Gastroesophageal sphincter (tissue), 4 donors: ENCODE results near the gene RNF152. TPM values are rescaled to one million over a fixed set of nuclear protein-coding genes. Genes with fewer than 3 reads are reported as not detected.

Experiments used
- ATAC-seq: fragments of 150-250 bp; one replicate; pipeline ENCODE4 v1.9.1; 2016; ENCODE audit warnings: mild to moderate bottlenecking, moderate library complexity
- H3K27ac ChIP-seq, 4 donors: fragments of 200-600 bp; sonication (generic) in 3 of 4; 1 replicate in 3 of 4; 2 replicates in 1 of 4; pipeline ENCODE4 v1.5.1; 2016 to 2019
- H3K27me3 ChIP-seq: fragments of 200-600 bp; sonication (generic); one replicate; pipeline ENCODE4 v1.5.1; 2019
- H3K36me3 ChIP-seq, 2 donors: fragments of 200-600 bp; sonication (generic); one replicate each; pipeline ENCODE4 v1.5.1; 2019; ENCODE audit warnings: control low read depth in 1 of 2
- H3K4me1 ChIP-seq, 3 donors: fragments of 200-600 bp; sonication (generic); 1 replicate in 2 of 3; 2 replicates in 1 of 3; pipeline ENCODE4 v1.5.1; 2016 to 2019; ENCODE audit warnings: control low read depth in 2 of 3
- H3K4me3 ChIP-seq, 2 donors: fragments of 200-600 bp; sonication (generic); one replicate each; pipeline ENCODE4 v1.5.1; 2019; ENCODE audit warnings: mild to moderate bottlenecking in 1 of 2, moderate library complexity in 1 of 2
- H3K9me3 ChIP-seq, 3 donors: fragments of 200-600 bp; sonication (generic); one replicate each; pipeline ENCODE4 v1.5.1; 2017 to 2019; ENCODE audit warnings: control low read depth in 2 of 3
- EP300 ChIP-seq: sonication (generic); formaldehyde crosslinking; IDR thresholded peaks from one replicate; pipeline ENCODE4 v1.6.1; 2017; ENCODE audit warnings: antibody characterized with exemption, mild to moderate bottlenecking
- POLR2A ChIP-seq, 2 donors: fragments of 450-650 bp; IDR thresholded peaks; one replicate each; pipeline ENCODE4 v1.6.1; 2017; ENCODE audit warnings: antibody characterized with exemption in 2 of 2, mild to moderate bottlenecking in 2 of 2, moderate library complexity in 1 of 2
- POLR2AphosphoS5 ChIP-seq: sonication (generic); formaldehyde crosslinking; IDR thresholded peaks from one replicate; pipeline ENCODE4 v1.6.1; 2017; ENCODE audit warnings: antibody characterized with exemption
- WGBS, 2 donors: methylation state at CpG; one replicate each; pipeline ENCODE4 v1.1.5; 2018; ENCODE audit warnings: low coverage in 1 of 2; 5-methylcytosine and 5-hydroxymethylcytosine counted together
- total RNA-seq, 4 donors: library from RNA; depleted of rRNA; stranded (reverse); fragments of >200 nt; gene quantifications; one replicate each; pipeline ENCODE4 v1.1.0, GENCODE V29; 2016
- TF ChIP-seq, protein P1 (sequence below), 4 experiments: fragments of 200-600 bp in 2 of 4; fragments of 450-650 bp in 2 of 4; sonication (generic) in 1 of 4; IDR thresholded peaks; one replicate each; pipeline ENCODE4 v1.5.1; 2017 to 2019; ENCODE audit warnings: antibody characterized with exemption in 4 of 4, mild to moderate bottlenecking in 2 of 4, moderate library complexity in 2 of 4

Gene RNF152
- total RNA-seq, 4 donors from 2014 or later, result 9.0 to 11.2 (median 10.1) TPM

DNA sequence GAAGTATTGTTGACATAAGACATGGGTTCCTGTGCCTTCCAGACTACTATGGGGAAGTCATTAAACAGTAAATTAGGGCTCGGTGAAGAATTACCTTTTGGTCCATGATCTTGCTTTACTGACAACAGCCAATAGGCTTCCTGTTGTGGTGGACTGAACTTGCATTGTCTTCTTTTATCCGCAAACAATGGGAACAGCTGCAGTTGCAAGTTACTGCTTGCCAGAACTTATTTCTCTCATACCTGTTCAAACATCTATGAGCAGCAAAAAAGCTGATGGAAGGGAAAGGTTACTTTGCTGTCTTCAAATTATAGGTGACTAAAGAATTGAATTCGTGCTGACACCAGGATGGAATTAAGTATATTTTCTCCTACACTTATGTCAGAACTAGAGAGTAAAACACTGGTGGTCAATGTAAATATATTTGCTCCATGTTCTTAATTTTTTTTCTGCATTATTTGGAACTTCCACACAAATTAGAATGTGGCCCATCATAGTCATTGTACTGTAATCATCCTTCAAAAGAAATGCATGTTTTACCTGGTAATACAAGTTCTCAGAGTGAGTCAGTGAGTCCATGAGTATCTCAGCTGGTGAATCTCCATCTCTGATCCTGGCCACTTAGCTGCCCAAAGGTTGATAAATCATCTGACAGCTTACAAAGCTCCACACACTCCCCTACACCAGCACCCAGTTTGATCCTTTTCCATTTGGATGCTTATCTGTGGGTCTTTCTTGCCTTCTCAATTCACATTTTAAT is 37.3 kb upstream of the RNF152 start:
- Histone ChIP-seq H3K9me3 (peaks cover 0 to 8% (median 0%) of the 10 kb centered on the region in 3 donors), H3K36me3 (no peaks in the 10 kb centered on the region), H3K4me3 (no peak overlapping the region), H3K4me1 (no peaks in the 10 kb centered on the region), H3K27me3 (no peaks in the 10 kb centered on the region), H3K27ac (no peak overlapping the region)
- no peak for ATAC-seq
- TF ChIP-seq, protein P1, sequence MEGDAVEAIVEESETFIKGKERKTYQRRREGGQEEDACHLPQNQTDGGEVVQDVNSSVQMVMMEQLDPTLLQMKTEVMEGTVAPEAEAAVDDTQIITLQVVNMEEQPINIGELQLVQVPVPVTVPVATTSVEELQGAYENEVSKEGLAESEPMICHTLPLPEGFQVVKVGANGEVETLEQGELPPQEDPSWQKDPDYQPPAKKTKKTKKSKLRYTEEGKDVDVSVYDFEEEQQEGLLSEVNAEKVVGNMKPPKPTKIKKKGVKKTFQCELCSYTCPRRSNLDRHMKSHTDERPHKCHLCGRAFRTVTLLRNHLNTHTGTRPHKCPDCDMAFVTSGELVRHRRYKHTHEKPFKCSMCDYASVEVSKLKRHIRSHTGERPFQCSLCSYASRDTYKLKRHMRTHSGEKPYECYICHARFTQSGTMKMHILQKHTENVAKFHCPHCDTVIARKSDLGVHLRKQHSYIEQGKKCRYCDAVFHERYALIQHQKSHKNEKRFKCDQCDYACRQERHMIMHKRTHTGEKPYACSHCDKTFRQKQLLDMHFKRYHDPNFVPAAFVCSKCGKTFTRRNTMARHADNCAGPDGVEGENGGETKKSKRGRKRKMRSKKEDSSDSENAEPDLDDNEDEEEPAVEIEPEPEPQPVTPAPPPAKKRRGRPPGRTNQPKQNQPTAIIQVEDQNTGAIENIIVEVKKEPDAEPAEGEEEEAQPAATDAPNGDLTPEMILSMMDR (IDR thresholded peaks at IDR 0.05), result no peak
- no peak for TF ChIP-seq POLR2A (IDR thresholded peaks at IDR 0.05)
- TF ChIP-seq EP300, result no peak
- no peak for TF ChIP-seq POLR2AphosphoS5
- 64 to 70% methylated on average over 1 to 3 of the region's 3 CpGs for WGBS, 2 donors

DNA sequence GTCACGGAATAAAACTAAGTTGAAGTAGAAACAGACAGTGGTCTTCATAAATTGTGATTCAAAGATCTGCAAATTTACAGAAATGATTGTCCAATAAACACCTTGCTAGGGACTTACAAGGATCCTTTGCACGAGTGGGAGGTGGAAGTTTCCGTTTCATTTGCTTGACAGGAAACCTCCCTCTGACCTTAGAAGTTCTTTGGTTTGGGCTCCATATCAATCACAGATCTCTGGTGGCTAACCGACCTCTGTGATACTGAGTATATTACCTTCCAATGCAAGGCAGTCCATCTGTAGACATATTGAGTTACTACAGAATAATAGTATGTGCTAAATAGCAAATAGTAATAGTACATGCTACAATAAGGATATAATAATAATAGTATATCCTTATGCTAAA is 33.7 kb upstream of the RNF152 start:
- peaks cover 0 to 8% (median 0%) of the 10 kb centered on the region in 3 donors for H3K9me3 ChIP-seq
- H3K36me3 ChIP-seq, result no peaks in the 10 kb centered on the region
- no peak overlapping the region for H3K4me3 ChIP-seq
- 57 to 74% methylated on average over 4 of the region's 4 CpGs for WGBS, 2 donors
- H3K27me3 ChIP-seq, result no peaks in the 10 kb centered on the region
- ATAC-seq, result no peak
- no peaks in the 10 kb centered on the region for H3K4me1 ChIP-seq
- no peak for TF ChIP-seq POLR2AphosphoS5
- H3K27ac ChIP-seq, result no peak overlapping the region

DNA sequence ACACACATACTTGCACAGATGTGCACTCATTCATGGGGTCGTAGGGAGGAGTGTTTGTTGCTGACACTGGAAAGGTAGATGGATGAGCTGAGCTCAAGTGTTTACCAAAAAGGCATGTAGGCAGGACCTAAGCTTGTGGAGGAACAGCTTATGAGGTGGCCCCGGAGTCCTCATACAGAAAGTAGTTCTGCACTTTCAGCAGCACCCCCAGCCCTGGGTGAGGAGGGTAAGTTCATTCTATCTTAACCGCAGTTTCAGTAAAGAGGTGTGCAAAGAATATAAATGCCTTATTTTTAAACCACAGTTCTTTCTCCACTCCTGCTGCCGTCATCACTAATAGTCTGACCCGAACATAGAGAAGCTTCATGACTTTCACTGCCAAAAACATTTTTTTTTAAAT is 31.7 kb upstream of the RNF152 start:
- H3K4me3 ChIP-seq, result no peak overlapping the region
- no peak for TF ChIP-seq EP300
- no peak for TF ChIP-seq POLR2A (IDR thresholded peaks at IDR 0.05)
- no peaks in the 10 kb centered on the region for H3K4me1 ChIP-seq
- 38% methylated on average over 3 to 5 of the region's 5 CpGs for WGBS, 2 donors
- H3K27ac ChIP-seq, result no peak overlapping the region
- no peak for ATAC-seq
- peaks cover 0 to 8% (median 0%) of the 10 kb centered on the region in 3 donors for H3K9me3 ChIP-seq
- H3K27me3 ChIP-seq, result no peaks in the 10 kb centered on the region
- no peaks in the 10 kb centered on the region for H3K36me3 ChIP-seq

DNA sequence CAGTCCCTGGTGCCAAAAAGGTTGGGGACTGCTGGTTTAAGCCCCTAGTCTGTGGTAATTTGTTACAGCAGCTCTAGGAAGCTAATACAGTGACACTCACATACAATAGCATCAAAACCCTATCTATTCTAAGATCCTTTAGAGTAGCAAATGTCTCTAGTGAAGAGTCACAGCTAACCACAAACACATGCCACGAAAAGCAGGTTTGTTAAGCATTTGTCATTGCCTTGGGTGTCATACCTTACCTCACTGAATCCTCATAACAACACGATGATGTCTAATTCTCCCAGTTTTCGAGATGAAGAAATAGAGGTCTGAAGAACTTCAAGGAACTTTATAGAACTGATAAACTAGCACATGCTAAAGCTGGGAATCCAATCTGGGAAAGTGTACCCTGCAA is 29.6 kb upstream of the RNF152 start:
- Histone ChIP-seq H3K4me1 (no peaks in the 10 kb centered on the region), H3K27ac (no peak overlapping the region), H3K9me3 (peaks cover 0 to 4% (median 0%) of the 10 kb centered on the region in 3 donors), H3K36me3 (no peaks in the 10 kb centered on the region), H3K27me3 (no peaks in the 10 kb centered on the region), H3K4me3 (no peak overlapping the region)
- WGBS, 2 donors, result 61 to 100% methylated on average over 3 of the region's 3 CpGs
- ATAC-seq, result no peak
- TF ChIP-seq, protein P1 (IDR thresholded peaks at IDR 0.05), result no peak
- TF ChIP-seq POLR2A (IDR thresholded peaks at IDR 0.05) (no peak), EP300 (no peak), POLR2AphosphoS5 (no peak)

DNA sequence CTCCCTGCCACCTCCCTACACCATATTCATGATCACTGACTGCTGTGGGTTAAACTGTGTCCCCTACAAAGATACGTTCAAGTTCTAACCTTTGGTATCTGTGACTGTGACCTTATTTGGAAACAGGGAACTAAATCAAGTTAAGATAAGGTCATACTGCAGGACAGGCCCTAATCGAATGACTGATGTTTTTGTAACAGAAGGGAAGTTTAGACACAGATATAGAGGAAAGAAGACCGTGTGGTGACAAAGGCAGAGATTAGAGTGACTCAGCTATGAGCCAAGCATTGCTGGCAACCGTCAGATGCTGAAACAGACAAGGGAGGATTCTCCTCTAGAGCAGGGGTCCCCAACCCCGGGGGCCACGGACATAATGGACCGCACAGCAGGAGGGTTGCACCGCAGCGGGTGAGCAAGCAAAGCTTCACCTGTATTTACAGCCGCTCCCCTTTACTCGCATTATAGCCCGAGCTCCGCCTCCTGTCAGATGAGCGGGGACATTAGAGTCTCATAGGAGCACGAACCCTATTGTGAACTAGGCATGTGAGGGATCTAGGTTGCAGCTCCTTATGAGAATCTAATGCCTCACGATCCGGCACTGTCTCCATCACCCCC is 28.9 kb upstream of the RNF152 start:
- 63 to 70% methylated on average over 4 to 9 of the region's 17 CpGs for WGBS, 2 donors
- TF ChIP-seq, protein P1 (IDR thresholded peaks at IDR 0.05), result no peak
- TF ChIP-seq EP300, result no peak
- TF ChIP-seq POLR2A (IDR thresholded peaks at IDR 0.05), result no peak
- TF ChIP-seq POLR2AphosphoS5, result no peak
- Histone ChIP-seq H3K9me3 (no peaks in the 10 kb centered on the region), H3K4me1 (no peaks in the 10 kb centered on the region), H3K27me3 (no peaks in the 10 kb centered on the region), H3K27ac (no peak overlapping the region), H3K4me3 (no peak overlapping the region), H3K36me3 (no peaks in the 10 kb centered on the region)
- no peak for ATAC-seq

DNA sequence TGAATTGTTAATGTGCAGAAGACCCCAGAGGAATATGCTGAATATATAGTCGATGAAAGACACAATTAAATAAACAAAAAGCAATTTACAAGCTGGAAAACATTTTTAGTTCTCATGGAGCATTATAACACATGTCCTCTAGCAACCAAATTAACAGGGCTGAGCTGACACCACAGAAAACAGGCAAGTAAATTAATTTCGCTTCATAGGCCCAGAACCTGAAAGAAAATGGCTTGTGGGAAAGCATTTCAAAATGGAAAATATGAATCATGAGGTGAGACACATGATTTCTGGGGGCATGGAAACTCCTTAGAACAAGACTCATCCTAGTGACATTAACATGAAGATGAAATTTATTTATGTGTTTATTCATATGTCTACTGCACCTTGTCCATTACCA is 25.0 kb upstream of the RNF152 start:
- Histone ChIP-seq H3K27ac (no peak overlapping the region), H3K4me3 (no peak overlapping the region), H3K36me3 (no peaks in the 10 kb centered on the region), H3K27me3 (no peaks in the 10 kb centered on the region), H3K9me3 (no peaks in the 10 kb centered on the region), H3K4me1 (no peaks in the 10 kb centered on the region)
- TF ChIP-seq EP300 (no peak), POLR2AphosphoS5 (no peak), POLR2A (IDR thresholded peaks at IDR 0.05) (no peak)
- TF ChIP-seq, protein P1 (IDR thresholded peaks at IDR 0.05), result no peak
- 63 to 82% methylated on average over 2 of the region's 2 CpGs for WGBS, 2 donors
- ATAC-seq, result no peak
